AG04449 (cell line): ENCODE results near the gene BASP1.
"Not testable (repeated sequence)": the region's sequence is repeated elsewhere in the genome, so short reads cannot be mapped to it uniquely, and the experiment has no call there.

ENCODE experiments used
- CTCF ChIA-PET: fragments of 350-600 bp; formaldehyde crosslinking; extraction: SDS; loops from one replicate; lab custom pipeline; 2021; ENCODE audit warnings: antibody characterized with exemption; lab: Yijun Ruan, JAX
- POLR2A ChIA-PET: fragments of 400-600, 350-600 bp; formaldehyde crosslinking; extraction: SDS; loops from one replicate; lab custom pipeline; 2020; ENCODE audit warnings: antibody characterized with exemption, inconsistent platforms; lab: Yijun Ruan, JAX
- DNase-seq: peaks from one replicate; pipeline ENCODE4 v3.0.0-alpha.2; 2010; ENCODE audit warnings: low read depth, low spot score
- H3K4me3 ChIP-seq: 2 replicates; pipeline ENCODE4 v1.5.1; 2011; ENCODE audit warnings: low read depth, mild to moderate bottlenecking, control low read depth, low read length
- TF ChIP-seq, protein P1 (sequence below): IDR thresholded peaks from one replicate; pipeline ENCODE4 v1.5.1; 2011; ENCODE audit warnings: mild to moderate bottlenecking, moderate library complexity, low read length, control low read depth, inconsistent platforms; ENCODE audit not compliant: insufficient read depth; ENCODE audit errors: missing control alignments

Gene BASP1

DNA sequence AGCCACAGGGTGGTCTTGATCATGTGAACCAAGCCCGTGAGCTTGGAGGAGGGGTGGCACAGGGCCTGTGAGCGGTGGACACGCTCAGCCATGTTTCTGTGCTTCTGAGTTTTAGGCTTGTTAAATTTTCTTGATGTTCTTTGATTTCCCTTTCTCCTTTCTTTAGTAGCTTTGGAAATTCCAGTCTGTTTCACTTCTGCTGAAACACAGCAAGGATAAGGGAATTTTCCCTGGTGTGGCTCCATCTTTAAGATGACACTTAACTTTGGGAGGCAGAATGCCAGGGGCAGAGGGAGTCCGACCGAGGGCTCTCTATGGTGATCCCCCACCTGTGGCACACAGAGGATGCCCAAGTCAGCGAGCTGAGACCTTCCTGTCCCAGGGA lies 29.7 kb upstream of the BASP1 start:
- TF ChIP-seq, protein P1, sequence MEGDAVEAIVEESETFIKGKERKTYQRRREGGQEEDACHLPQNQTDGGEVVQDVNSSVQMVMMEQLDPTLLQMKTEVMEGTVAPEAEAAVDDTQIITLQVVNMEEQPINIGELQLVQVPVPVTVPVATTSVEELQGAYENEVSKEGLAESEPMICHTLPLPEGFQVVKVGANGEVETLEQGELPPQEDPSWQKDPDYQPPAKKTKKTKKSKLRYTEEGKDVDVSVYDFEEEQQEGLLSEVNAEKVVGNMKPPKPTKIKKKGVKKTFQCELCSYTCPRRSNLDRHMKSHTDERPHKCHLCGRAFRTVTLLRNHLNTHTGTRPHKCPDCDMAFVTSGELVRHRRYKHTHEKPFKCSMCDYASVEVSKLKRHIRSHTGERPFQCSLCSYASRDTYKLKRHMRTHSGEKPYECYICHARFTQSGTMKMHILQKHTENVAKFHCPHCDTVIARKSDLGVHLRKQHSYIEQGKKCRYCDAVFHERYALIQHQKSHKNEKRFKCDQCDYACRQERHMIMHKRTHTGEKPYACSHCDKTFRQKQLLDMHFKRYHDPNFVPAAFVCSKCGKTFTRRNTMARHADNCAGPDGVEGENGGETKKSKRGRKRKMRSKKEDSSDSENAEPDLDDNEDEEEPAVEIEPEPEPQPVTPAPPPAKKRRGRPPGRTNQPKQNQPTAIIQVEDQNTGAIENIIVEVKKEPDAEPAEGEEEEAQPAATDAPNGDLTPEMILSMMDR: no peak
- POLR2A ChIA-PET: interaction anchor here (0.8 to 1.5 kb wide), 2 partner anchors 31 to 252 kb away, joined by 4 to 6 read pairs; partner anchors contain the start of gene MYO10
- no peak for DNase-seq
- H3K4me3 ChIP-seq: no peak overlapping the region
- CTCF ChIA-PET: interaction anchor here (0.6 to 9.8 kb wide), 12 partner anchors 11 to 497 kb away, joined by 3 to 190 read pairs (median 6); no protein-coding TSS in a partner anchor

DNA sequence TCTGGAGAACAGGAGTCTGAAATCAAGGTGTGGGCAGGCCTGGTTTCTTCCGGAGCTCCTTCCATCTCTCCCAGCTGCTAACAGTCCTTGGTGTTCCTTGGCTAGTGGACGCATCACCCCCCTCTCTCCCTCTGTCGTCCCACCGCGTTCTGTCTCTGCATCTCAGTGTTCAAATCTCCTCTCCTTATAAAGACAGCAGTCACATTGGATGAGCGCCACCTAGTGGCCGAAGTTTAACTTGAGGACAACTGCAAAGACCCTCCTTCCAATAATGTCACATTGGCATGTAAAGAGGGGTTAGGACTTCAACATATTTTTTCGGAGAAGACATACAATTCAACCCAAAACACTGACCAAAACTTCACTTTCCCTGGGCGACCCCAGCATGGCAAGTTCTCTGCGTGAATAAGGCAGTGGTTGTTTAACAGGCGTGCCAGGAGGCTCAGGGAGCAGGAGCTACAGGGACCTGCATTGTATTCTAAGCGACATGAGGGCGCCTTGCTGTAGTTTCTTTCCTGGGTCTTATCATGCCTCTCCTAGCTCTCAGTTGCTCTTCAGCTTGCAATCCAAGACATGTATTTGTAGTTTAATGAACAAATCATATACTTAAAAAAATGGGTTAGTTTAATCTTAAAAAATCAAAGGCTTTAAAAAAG lies 27.9 kb upstream of the BASP1 start:
- ChIA-PET POLR2A (interaction anchor here (0.8 to 1.2 kb wide), 2 partner anchors 253 to 829 kb away, joined by 3 to 4 read pairs; partner anchors contain the start of gene MYO10), CTCF (interaction anchor here (0.6 to 9.8 kb wide), 112 partner anchors 9 to 645 kb away, joined by 3 to 190 read pairs (median 5); partner anchors contain the start of gene MYO10)
- DNase-seq: no peak
- no peak overlapping the region for H3K4me3 ChIP-seq
- TF ChIP-seq, protein P1: peak; percentile 66

DNA sequence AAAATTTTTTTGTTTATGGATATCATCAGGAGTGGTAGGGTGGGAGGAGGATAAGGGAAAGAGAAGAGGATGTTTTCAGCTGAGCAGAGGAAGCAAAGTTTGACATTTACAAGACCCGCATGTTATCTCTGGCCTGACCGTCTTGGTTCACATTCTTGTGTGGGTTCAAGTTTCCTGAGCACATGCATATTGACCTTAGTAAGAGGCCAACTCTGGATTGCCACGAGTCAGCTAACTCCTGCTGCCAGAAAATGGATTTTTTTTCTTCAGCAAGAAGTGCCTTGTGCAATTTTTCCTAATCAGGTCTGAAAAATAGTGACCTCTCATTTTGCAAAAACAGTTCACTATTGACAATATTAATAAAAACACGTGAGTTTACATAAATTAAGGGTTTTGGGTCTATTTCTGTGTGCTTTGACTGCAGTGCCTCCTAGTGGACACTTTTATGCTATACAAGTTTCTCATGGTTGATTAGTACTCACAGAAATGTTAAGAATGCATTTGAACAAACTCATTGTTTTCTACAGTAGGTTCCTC lies 27.1 kb upstream of the BASP1 start:
- TF ChIP-seq, protein P1: peak; percentile 53
- H3K4me3 ChIP-seq: no peak overlapping the region
- POLR2A ChIA-PET: interaction anchor here (0.8 to 1.2 kb wide), 2 partner anchors 254 to 830 kb away, joined by 3 to 4 read pairs; partner anchors contain the start of gene MYO10
- CTCF ChIA-PET: interaction anchor here (0.6 to 9.8 kb wide), 117 partner anchors 10 to 707 kb away, joined by 3 to 190 read pairs (median 5); partner anchors contain the start of gene MYO10
- DNase-seq: no peak

DNA sequence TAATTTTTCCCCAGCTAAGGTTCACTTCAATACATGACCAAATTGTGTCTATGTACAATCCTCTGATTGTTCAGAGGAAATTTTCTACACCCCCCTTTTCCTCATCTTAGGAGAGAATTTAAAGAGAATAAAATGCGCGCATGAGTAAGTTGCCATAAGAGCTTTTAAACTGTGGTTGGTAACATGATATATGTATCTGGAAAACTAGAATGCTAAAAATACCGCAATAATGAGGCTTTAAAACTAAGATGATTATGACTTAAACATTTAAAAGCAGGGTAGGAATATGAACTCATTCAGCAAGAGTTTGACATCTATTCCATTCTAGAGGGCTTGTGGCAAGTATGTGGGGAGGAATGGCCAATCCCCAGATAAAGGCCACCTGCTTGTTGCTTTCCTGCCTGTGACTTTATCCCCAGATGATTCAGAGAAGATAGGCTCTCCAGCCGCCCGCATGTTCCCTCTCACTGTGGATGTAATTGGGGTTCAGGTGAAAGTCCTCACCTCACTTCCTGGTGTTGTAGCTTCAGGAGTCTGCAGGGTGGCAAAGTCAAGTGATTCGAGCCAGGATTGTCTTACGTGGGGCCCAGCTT lies 26.5 kb upstream of the BASP1 start:
- POLR2A ChIA-PET: interaction anchor here (0.9 to 1.2 kb wide), 2 partner anchors 33 to 255 kb away, joined by 3 to 4 read pairs; partner anchors contain the start of gene MYO10
- TF ChIP-seq, protein P1: no peak

DNA sequence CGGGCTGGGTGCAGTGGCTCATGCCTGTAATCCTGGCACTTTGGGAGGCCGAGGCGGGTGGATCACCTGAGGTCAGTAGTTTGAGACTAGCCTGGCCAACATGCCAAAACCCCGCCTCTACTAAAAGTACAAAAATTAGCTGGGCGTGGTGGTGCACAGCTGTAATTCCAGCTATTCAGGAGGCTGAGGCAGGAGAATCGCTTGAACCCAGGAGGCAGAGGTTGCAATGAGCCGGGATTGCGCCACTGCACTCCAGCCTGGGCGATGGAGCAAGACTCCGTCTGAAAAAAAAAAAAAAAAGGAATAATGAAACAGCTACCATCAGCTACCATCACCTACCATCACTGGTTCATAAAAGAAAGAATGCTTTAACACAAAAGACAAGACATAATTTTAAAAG lies 25.9 kb upstream of the BASP1 start:
- POLR2A ChIA-PET: interaction anchor here (0.9 kb wide), 1 partner anchor 34 kb away, joined by 3 read pairs; no protein-coding TSS in a partner anchor
- not testable (repeated sequence) for DNase-seq, H3K4me3 ChIP-seq
- CTCF ChIA-PET: interaction anchor here (0.6 to 9.8 kb wide), 31 partner anchors 10 to 708 kb away, joined by 3 to 190 read pairs (median 18); partner anchors contain the start of gene MYO10

More for the DNA sequence above, 26.5 kb upstream of the BASP1 start:
- no peak overlapping the region for H3K4me3 ChIP-seq
- no peak for DNase-seq
- CTCF ChIA-PET: interaction anchor here (0.6 to 9.8 kb wide), 80 partner anchors 10 to 707 kb away, joined by 3 to 190 read pairs (median 7); partner anchors contain the start of gene MYO10

DNA sequence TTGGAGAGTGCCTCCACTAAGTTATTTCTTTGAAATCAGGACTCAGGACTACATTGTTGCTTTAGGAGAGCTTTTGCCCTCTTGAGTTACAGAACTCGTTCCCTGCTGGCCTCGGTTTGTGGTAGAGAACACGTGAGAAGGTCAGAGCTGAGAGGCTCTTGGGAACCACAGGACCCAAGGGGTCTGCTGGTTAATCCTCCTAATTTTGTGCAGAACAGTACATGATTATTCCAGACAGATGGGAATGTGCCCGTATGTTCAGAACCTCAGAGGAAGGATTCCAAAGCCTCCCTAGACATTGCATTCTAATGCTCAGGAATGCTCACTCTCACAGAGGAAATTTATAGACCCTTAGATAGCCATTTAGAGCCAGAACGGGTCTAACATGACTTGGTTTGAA lies 25.2 kb upstream of the BASP1 start:
- TF ChIP-seq, protein P1: no peak
- DNase-seq: no peak
- ChIA-PET CTCF (interaction anchor here (0.6 to 9.8 kb wide), 14 partner anchors 9 to 702 kb away, joined by 3 to 190 read pairs (median 22); no protein-coding TSS in a partner anchor), POLR2A (no interaction called here)
- no peak overlapping the region for H3K4me3 ChIP-seq
